ENCODE results near the gene ATRX.
"Not testable (repeated sequence)": the region's sequence is repeated elsewhere in the genome, so short reads cannot be mapped to it uniquely, and the experiment has no call there.

ATRX gene

DNA sequence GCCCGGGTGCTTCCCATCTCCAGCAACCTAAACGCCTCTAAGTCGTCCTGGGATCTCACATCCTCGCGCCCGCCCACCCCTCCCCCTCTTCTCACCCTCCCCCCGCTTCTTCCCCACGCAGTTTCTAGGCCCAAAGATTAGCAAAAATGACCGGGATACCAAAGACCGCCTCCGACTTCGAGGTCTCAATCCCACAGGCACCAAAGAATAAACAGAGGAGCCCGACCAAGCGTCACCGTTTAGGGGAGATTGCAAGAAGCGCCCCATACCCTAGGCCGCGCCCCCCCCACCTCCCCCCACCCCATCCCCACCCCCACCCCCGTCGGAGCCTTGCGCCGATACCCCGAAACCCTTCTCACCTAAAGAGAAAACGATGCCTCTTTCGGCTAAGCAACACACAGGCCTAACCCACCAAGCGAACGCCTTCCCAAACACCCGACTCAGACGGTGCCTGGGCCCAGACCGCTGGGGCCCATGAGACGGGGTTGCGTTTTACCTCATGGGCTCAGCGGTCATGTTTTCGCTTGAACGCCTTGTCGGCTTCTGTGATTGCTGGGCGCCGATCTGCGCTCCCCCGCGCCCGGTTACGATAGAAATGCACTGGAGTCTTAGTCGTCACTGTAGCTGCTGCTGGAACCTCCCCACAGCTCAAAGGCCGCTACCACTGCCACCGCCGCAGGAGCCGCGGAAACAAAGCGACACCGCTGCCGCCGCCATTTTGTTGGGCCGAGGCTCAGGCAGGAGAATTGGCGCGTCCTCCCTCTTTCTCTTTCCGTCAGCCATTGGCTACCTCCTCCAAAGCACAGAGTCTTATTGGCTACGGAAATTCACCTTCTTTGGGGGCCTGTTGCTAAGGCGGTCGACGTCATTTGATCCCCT is at the start of gene ATRX:
Gene ATRX, minus strand, starts transcription at position 731 of the 879 bp plus-strand sequence. Its CDS starts 215 bp downstream, at position 516.
- DNase-seq, result peak; percentile 69

- not testable (repeated sequence) for DNase-seq
Observed at GRCh38 chrX:77831544-77831943, 45.5 kb upstream of the ATRX start.

GRCh38 chrX:77821989-77822388 is 36.0 kb upstream of the ATRX start:
- not testable (repeated sequence) for DNase-seq

GRCh38 chrX:77820091-77820727 is 34.2 kb upstream of the ATRX start:
- no peak for DNase-seq

GRCh38 chrX:77814210-77814609 is 28.2 kb upstream of the ATRX start:
- no peak for DNase-seq

GRCh38 chrX:77802201-77802600 is 16.2 kb upstream of the ATRX start:
- no peak for DNase-seq

DNA sequence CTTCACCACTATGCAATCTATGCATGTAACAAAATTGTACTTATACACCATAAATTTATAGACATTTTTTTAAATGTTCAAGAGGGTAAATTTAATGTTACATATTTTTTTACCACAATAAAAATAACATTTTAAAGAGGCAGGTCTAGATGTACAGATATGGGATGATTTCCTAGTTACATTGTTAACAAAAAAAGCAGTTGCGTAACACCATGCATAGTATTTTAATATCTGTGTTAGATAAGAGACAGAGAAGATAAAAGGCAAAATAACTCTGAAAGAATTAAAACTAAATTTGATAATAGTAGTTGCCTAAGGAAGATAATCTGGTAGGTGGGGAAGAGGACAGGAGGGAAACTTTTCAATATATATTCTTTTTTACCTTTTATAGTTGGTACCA is 9.1 kb upstream of the ATRX start:
- no peak for DNase-seq

GRCh38 chrX:77793946-77794345 is 7.9 kb upstream of the ATRX start:
- DNase-seq, result no peak

DNA sequence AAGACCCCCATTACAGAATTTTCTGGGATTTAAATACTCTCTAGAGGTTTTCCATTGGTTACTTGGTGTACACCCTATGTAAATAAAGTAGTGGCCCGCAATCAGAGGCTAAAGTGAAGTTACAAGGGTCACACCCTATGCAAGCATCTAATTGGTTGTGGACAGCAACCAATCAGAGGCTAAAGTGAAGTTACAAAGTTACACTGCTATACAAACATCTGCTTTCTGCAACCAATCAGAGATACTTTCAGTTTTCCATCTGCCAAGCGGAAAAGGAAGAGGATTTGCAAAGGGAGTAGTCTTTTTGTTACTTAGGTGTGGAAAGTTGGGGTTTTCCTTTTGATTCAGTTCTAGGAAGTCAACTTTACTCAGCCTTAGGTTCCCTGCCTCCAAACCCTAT is 2.0 kb upstream of the ATRX start:
- no peak for DNase-seq

GRCh38 chrX:77786365-77786680 is 307 bp upstream of the ATRX start:
- no peak for DNase-seq

DNA sequence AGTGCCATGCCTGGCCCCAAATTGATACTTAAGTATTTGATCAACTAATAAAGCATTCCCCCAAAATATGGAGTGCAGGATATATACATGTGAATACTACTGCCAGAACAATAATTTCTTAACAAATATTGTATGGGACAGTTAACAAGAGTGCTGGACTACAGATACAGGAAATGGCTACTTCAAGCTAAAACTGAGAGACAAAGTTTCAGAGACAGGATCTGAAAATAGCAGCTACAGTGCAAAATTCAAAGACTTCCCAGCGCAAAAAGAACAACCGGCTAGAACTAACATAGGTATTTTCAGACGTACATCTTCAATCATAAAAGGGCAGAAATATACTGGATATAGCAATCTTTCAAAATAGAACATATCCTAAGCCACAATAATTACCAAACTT is 6.3 kb downstream of the ATRX start:
- no peak for DNase-seq

- no peak for DNase-seq
Observed at GRCh38 chrX:77776659-77777058, 9.4 kb downstream of the ATRX start.

DNA sequence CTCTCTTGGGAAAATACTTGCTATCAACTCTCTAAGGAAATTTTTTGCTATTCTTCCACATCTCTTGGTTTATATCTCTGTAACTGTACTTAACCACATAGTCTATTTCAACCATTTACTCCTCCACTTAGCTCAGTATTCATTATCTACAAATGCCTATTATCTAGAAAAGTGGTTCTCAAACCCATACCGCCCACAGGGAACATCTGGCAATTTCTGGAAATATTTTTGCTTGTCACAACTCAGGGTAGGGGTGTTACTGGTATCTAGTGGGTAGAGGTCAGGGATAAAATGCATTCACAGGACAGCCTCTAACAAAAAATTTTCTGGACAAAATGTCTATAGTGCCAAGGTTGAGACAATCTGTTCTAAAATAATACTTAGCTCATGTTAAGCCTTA is 14.4 kb downstream of the ATRX start:
- DNase-seq, result no peak

DNA sequence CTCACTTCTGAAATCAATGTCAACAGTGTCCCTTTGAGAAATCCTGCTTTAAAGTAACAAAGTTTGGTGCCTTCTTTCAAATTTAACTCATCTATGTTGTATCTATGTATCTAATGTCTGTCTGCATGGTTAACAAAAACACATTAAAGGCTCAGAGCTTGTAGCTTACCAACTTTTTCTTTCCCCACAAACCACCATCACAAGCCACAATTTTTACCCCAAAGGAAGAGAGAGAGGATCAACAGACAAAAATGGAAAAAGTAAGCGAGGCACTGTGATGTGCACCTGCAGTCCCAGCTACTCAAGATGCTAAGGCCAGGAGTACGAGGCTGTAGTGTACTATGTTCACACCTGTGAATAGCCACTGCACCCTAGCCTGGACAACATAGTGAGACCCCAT is 17.2 kb downstream of the ATRX start:
- DNase-seq, result no peak

GRCh38 chrX:77766212-77766611 is 19.8 kb downstream of the ATRX start:
- not testable (repeated sequence) for DNase-seq

GRCh38 chrX:77755561-77755960 is 30.5 kb downstream of the ATRX start:
- DNase-seq, result no peak

- not testable (repeated sequence) for DNase-seq
Observed at GRCh38 chrX:77753942-77754341, 32.1 kb downstream of the ATRX start.

GRCh38 chrX:77749695-77750094 is 36.3 kb downstream of the ATRX start:
- DNase-seq, result no peak

DNA sequence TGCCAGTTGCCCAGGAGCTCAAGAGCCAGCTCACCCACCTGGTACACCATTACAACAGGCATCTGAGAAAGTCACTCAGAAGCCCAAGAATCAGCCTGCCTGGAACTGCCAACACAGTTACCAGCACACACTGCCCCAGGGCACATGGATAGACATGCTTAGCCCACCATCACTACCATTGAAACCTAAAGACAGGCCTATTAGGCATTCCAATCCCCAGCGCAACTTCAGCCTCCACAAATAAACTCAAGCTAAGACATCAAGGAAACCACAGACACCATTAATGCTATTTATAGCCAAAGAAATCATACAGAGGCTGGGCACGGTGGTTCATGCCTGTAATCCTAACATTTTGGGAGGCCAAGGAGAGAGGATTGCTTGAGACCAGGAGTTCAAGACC is 42.3 kb downstream of the ATRX start:
- DNase-seq, result no peak

- DNase-seq, result no peak
Observed at GRCh38 chrX:77742788-77743476, 43.1 kb downstream of the ATRX start.

DNA sequence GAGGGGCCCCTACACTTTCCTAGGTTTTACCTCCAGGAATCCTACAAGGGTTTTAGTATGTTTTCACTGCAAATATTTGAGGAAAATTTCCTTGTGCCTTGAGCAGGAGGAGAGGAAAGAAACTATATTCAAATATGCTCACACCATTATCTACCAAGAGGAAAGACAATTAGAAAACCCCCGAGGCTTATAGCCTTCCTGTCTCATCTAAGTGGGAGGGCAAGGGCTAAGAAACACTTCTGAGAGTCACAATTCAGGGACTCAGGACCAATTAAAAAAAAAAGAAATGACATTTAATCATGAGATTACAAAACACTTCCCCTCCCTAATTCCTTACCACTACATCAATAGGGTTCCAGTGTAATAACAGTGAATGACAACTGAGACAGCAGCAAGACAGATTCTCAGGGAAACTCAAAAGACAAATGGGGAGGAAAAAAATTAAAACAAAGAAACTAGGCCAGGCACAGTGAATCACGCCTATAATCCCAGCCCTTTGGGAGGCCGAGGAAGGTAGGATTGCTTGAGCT is 45.6 kb downstream of the ATRX start:
- DNase-seq, result no peak

GRCh38 chrX:77733342-77733741 is 52.7 kb downstream of the ATRX start:
- no peak for DNase-seq

- DNase-seq, result no peak
Observed at GRCh38 chrX:77731821-77732419, 54.1 kb downstream of the ATRX start.
